Right cardiac atrium (tissue), 5 donors: ENCODE data around the gene ATP6V1B1. TPM values are rescaled to one million over a fixed set of nuclear protein-coding genes. Genes with fewer than 3 reads are reported as not detected.

Source experiments
- ATAC-seq, 2 donors: fragments of 200-7000 bp; cut with Tn5 transposase; one replicate each; pipeline versions ENCODE4 v1.8.0 to v1.9.1; 2020; ENCODE audit warnings: moderate library complexity in 2 of 2, mild to moderate bottlenecking in 1 of 2
- DNase-seq, 3 donors: peaks; one replicate each; pipeline ENCODE4 v3.0.0-alpha.2; 2020
- H3K27ac ChIP-seq: one replicate; pipeline ENCODE4 v1.5.1; 2013; ENCODE audit warnings: mild to moderate bottlenecking, low read length, control low read depth, moderate library complexity
- H3K27me3 ChIP-seq: one replicate; pipeline ENCODE4 v1.6.1; 2013; ENCODE audit not compliant: control insufficient read depth, insufficient read depth
- H3K4me1 ChIP-seq: one replicate; pipeline ENCODE4 v1.6.1; 2013; ENCODE audit warnings: low read length; ENCODE audit not compliant: control insufficient read depth, insufficient read depth
- H3K4me3 ChIP-seq: one replicate; pipeline ENCODE4 v1.5.1; 2013; ENCODE audit warnings: low read length, control low read depth
- H3K9me3 ChIP-seq: one replicate; pipeline ENCODE4 v1.6.1; 2013; ENCODE audit warnings: low read length; ENCODE audit not compliant: control insufficient read depth
- WGBS: extraction: QIAGEN DNeasy Blood & Tissue Kit; methylation state at CpG from one replicate; pipeline ENCODE4 v1.1.7; 2013; 5-methylcytosine and 5-hydroxymethylcytosine counted together
- intact Hi-C, 4 donors: fragments of 100-400 bp; cut with DNase I; formaldehyde crosslinking; loops; one replicate each; pipeline versions ENCODE4 v1.11.0 to v1.14.0; 2022 to 2023
- polyA plus RNA-seq: library from polyadenylated mRNA; stranded (reverse); fragments of 200-250 nt; gene quantifications from one replicate; pipeline ENCODE4 v1.2.3, GENCODE V29; 2013
- total RNA-seq, 4 donors: library from RNA; stranded (reverse); fragmentation: NEBNext Ultra II Directional; extraction: Animal tissue kit (Norgen Biotek cat#: 25700); gene quantifications; one replicate each; pipeline ENCODE4 v1.2.1, GENCODE V29; 2021
- donor health status: healthy with polysubstance abuse.
- donor health status: DM: no; HTN: yes; CAD: no.
- donor health status: DM: no; HTN: no; CAD: no.
- donor health status: DM: no; HTN: yes; CAD: no; lungs with severe emphysema.
- donor health status: DM: yes; HTN: yes; CAD: no.

The ATP6V1B1 gene
- total and polyA plus RNA-seq, 5 donors: 0.26 to 0.93 (median 0.84) TPM; not detected in 2

- DNase-seq: no peak
- H3K4me1 ChIP-seq: no peaks in the 10 kb centered on the region
- no peak overlapping the region for H3K27ac ChIP-seq
- intact Hi-C loops: no loop called here
- H3K4me3 ChIP-seq: peak overlapping the region; percentile 61
- WGBS: 24% methylated on average over 19 of the region's 19 CpGs
- H3K9me3 ChIP-seq: no peaks in the 10 kb centered on the region
- no peaks in the 10 kb centered on the region for H3K27me3 ChIP-seq
- ATAC-seq: no peak
Measured at GRCh38 chr2:70979180-70979488, 43.4 kb downstream of the ATP6V1B1 start.

- whole genome bisulfite sequencing: 90% methylated on average over 9 of the region's 9 CpGs
- Histone ChIP-seq H3K27me3 (no peaks in the 10 kb centered on the region), H3K4me3 (no peak overlapping the region), H3K27ac (no peak overlapping the region), H3K4me1 (no peaks in the 10 kb centered on the region), H3K9me3 (no peaks in the 10 kb centered on the region)
- intact Hi-C loops: no loop called here
- DNase-seq (no peak), ATAC-seq (no peak)
Measured at GRCh38 chr2:70979626-70980025, 43.9 kb downstream of the ATP6V1B1 start.

- H3K4me3 ChIP-seq: no peak overlapping the region
- H3K27ac ChIP-seq: no peak overlapping the region
- no peaks in the 10 kb centered on the region for H3K4me1 ChIP-seq
- no peak for ATAC-seq
- no peak for DNase-seq
- H3K27me3 ChIP-seq: no peaks in the 10 kb centered on the region
- H3K9me3 ChIP-seq: no peaks in the 10 kb centered on the region
- 85% methylated on average over 2 of the region's 2 CpGs for WGBS
- intact Hi-C loops: no loop called here
Measured at GRCh38 chr2:70981421-70981820, 45.7 kb downstream of the ATP6V1B1 start.

GRCh38 chr2:70981866-70982810 is 46.4 kb downstream of the ATP6V1B1 start:
- Histone ChIP-seq H3K27ac (no peak overlapping the region), H3K4me3 (no peak overlapping the region), H3K27me3 (no peaks in the 10 kb centered on the region), H3K4me1 (no peaks in the 10 kb centered on the region), H3K9me3 (no peaks in the 10 kb centered on the region)
- ATAC-seq (no peak), DNase-seq (no peak)
- intact Hi-C loops: no loop called here
- 90% methylated on average over 14 of the region's 14 CpGs for WGBS

GRCh38 chr2:70982971-70983370 is 47.3 kb downstream of the ATP6V1B1 start:
- Histone ChIP-seq H3K4me1 (no peaks in the 10 kb centered on the region), H3K4me3 (no peak overlapping the region), H3K27me3 (no peaks in the 10 kb centered on the region), H3K27ac (no peak overlapping the region), H3K9me3 (no peaks in the 10 kb centered on the region)
- no peak for DNase-seq
- intact Hi-C loops: no loop called here
- WGBS: 95% methylated on average over 3 of the region's 3 CpGs
- no peak for ATAC-seq

- DNase-seq (no peak), ATAC-seq (no peak)
Measured at GRCh38 chr2:70983506-70984227, 48.0 kb downstream of the ATP6V1B1 start.

GRCh38 chr2:70984228-70984575 is 48.5 kb downstream of the ATP6V1B1 start:
- no peak overlapping the region for H3K27ac ChIP-seq
- no peaks in the 10 kb centered on the region for H3K9me3 ChIP-seq
- H3K4me1 ChIP-seq: no peaks in the 10 kb centered on the region
- 82% methylated on average over 3 of the region's 3 CpGs for WGBS
- no peak overlapping the region for H3K4me3 ChIP-seq
- no peak for ATAC-seq
- H3K27me3 ChIP-seq: no peaks in the 10 kb centered on the region
- no peak for DNase-seq
- intact Hi-C loops: no loop called here

More at GRCh38 chr2:70983506-70984227, 48.0 kb downstream of the ATP6V1B1 start:
- Histone ChIP-seq H3K4me1 (no peaks in the 10 kb centered on the region), H3K27ac (no peak overlapping the region), H3K27me3 (no peaks in the 10 kb centered on the region), H3K9me3 (no peaks in the 10 kb centered on the region), H3K4me3 (no peak overlapping the region)
- 87% methylated on average over 8 of the region's 8 CpGs for WGBS
- intact Hi-C loops: no loop called here

GRCh38 chr2:70984576-70985282 is 49.0 kb downstream of the ATP6V1B1 start:
- H3K4me1 ChIP-seq: no peaks in the 10 kb centered on the region
- peak; percentile 59 to 86 (median 80) for DNase-seq

GRCh38 chr2:70985283-70985688 is 49.6 kb downstream of the ATP6V1B1 start:
- no peaks in the 10 kb centered on the region for H3K9me3 ChIP-seq
- DNase-seq (no peak), ATAC-seq (no peak)
- H3K27me3 ChIP-seq: no peaks in the 10 kb centered on the region
- H3K4me1 ChIP-seq: no peaks in the 10 kb centered on the region
- WGBS: 78% methylated on average over 5 of the region's 5 CpGs
- intact Hi-C loops: loop anchor here in 1 of 4 donors (5.0 kb wide), 1 partner anchor 293 kb away; no protein-coding TSS in a partner anchor
- H3K27ac ChIP-seq: no peak overlapping the region
- no peak overlapping the region for H3K4me3 ChIP-seq

More at GRCh38 chr2:70984576-70985282, 49.0 kb downstream of the ATP6V1B1 start:
- peak; percentile 66 to 81 for ATAC-seq
- Histone ChIP-seq H3K4me3 (no peak overlapping the region), H3K9me3 (no peaks in the 10 kb centered on the region), H3K27ac (no peak overlapping the region), H3K27me3 (no peaks in the 10 kb centered on the region)
- intact Hi-C loops: loop anchor here in 1 of 4 donors (5.0 kb wide), 1 partner anchor 292 kb away; no protein-coding TSS in a partner anchor
- WGBS: 33% methylated on average over 32 of the region's 32 CpGs

GRCh38 chr2:70985956-70986355 is 50.3 kb downstream of the ATP6V1B1 start:
- Histone ChIP-seq H3K27ac (no peak overlapping the region), H3K4me3 (no peak overlapping the region), H3K4me1 (no peaks in the 10 kb centered on the region), H3K9me3 (no peaks in the 10 kb centered on the region), H3K27me3 (no peaks in the 10 kb centered on the region)
- intact Hi-C loops: loop anchor here in 1 of 4 donors (5.0 kb wide), 1 partner anchor 294 kb away; no protein-coding TSS in a partner anchor
- 98% methylated on average over 1 of the region's 1 CpG for WGBS
- DNase-seq: no peak
- ATAC-seq: no peak
